Right lobe of liver (tissue), 6 donors: ENCODE results near the gene RALGPS1. TPM values are rescaled to one million over a fixed set of nuclear protein-coding genes. Genes with fewer than 3 reads are reported as not detected.

Experiments used
- ATAC-seq, 4 donors: fragments of 200-7000 bp; cut with Tn5 transposase; one replicate each; pipeline ENCODE4 v1.9.1; 2020; ENCODE audit warnings: mild to moderate bottlenecking in 4 of 4, moderate library complexity in 4 of 4
- DNase-seq, 3 donors: peaks; one replicate each; pipeline ENCODE4 v3.0.0-alpha.2; 2020
- H3K27ac ChIP-seq, 3 donors: fragments of 200-600 bp; one replicate each; pipeline ENCODE4 v1.8.0; 2022
- H3K27me3 ChIP-seq, 2 donors: fragments of 200-600 bp; one replicate each; pipeline ENCODE4 v1.8.0; 2022
- H3K36me3 ChIP-seq, 4 donors: fragments of 200-600 bp; sonication (generic) in 1 of 4; one replicate each; pipeline versions ENCODE4 v1.5.1 to v1.8.0; 2017 to 2022; ENCODE audit warnings: control low read depth in 1 of 4
- H3K4me1 ChIP-seq, 4 donors: fragments of 200-600 bp; sonication (generic) in 1 of 4; one replicate each; pipeline versions ENCODE4 v1.5.1 to v1.8.0; 2017 to 2022; ENCODE audit warnings: control low read depth in 1 of 4
- H3K4me3 ChIP-seq, 3 donors: fragments of 200-600 bp; one replicate each; pipeline ENCODE4 v1.8.0; 2022
- H3K9me3 ChIP-seq, 4 donors: fragments of 200-600 bp; sonication (generic) in 1 of 4; one replicate each; pipeline versions ENCODE4 v1.5.1 to v1.8.0; 2017 to 2022; ENCODE audit warnings: control low read depth in 1 of 4
- POLR2A ChIP-seq: fragments of 450-650 bp; IDR thresholded peaks from one replicate; pipeline ENCODE4 v1.6.1; 2017; ENCODE audit warnings: antibody characterized with exemption, mild to moderate bottlenecking
- WGBS: methylation state at CpG from one replicate; pipeline ENCODE4 v1.1.6; 2018; ENCODE audit warnings: low coverage, low lambda C conversion rate; ENCODE audit not compliant: insufficient coverage; ENCODE audit errors: missing lambda C conversion rate; 5-methylcytosine and 5-hydroxymethylcytosine counted together
- intact Hi-C, 2 donors: fragments of 100-400 bp; cut with DNase I; formaldehyde crosslinking; loops; one replicate each; pipeline versions ENCODE4 v1.11.2 to v1.14.1; 2022
- total RNA-seq, 6 experiments: library from RNA; depleted of rRNA in 2 of 6; stranded (reverse); fragments of >200 nt in 2 of 6; fragmentation: NEBNext Ultra II Directional in 3 of 6; extraction: Animal tissue kit (Norgen Biotek cat#: 25700) in 3 of 6; gene quantifications; one replicate each; pipeline versions ENCODE4 v1.1.0 to v1.2.4, GENCODE V29; 2016 to 2023
- TF ChIP-seq, protein P1 (sequence below), 4 donors: fragments of 200-600 bp in 3 of 4; fragments of 450-650 bp in 1 of 4; IDR thresholded peaks; one replicate each; pipeline versions ENCODE4 v1.5.1 to v1.8.0; 2016 to 2022; ENCODE audit warnings: antibody characterized with exemption in 4 of 4, mild to moderate bottlenecking in 2 of 4
- donor health status: DM: no; HTN: yes; CAD: no.
- donor health status: DM: no; HTN: no; CAD: no.
- donor health status: DM: no; HTN: no; CAD: no.
- donor health status: DM: no; HTN: yes; CAD: no.
- donor health status: DM: no; HTN: yes; CAD: no.

The RALGPS1 gene
- total RNA-seq, 6 experiments from 2014 or later: 1.2 to 3.8 (median 2.4) TPM

DNA sequence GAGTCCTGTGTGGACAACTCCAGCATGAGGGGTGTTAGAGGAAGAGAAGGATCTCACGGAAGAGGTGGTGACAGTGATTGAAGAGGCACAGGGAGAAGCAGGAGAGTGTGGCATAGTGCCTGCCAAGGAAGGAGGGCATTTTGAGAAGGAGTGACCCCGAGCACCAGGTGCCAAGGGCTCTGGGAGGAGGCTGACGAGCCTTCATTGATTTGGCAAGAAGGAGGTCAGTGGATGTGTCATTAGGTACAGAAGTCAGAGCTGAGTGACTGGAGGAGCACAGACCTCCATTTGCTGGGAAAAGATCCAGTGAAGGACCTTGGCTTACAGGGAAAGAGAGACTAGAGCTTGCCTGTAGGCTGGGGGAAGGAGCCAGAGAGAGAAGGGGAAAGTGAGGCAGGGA is 278.2 kb downstream of the RALGPS1 start:
- Histone ChIP-seq H3K27ac (no peak overlapping the region), H3K4me1 (no peaks in the 10 kb centered on the region), H3K4me3 (no peak overlapping the region), H3K9me3 (no peaks in the 10 kb centered on the region), H3K36me3 (no peaks in the 10 kb centered on the region), H3K27me3 (no peaks in the 10 kb centered on the region)
- intact Hi-C loops: no loop called here
- no peak for ATAC-seq
- WGBS: 71% methylated on average over 3 of the region's 3 CpGs
- DNase-seq: no peak
- TF ChIP-seq, protein P1, sequence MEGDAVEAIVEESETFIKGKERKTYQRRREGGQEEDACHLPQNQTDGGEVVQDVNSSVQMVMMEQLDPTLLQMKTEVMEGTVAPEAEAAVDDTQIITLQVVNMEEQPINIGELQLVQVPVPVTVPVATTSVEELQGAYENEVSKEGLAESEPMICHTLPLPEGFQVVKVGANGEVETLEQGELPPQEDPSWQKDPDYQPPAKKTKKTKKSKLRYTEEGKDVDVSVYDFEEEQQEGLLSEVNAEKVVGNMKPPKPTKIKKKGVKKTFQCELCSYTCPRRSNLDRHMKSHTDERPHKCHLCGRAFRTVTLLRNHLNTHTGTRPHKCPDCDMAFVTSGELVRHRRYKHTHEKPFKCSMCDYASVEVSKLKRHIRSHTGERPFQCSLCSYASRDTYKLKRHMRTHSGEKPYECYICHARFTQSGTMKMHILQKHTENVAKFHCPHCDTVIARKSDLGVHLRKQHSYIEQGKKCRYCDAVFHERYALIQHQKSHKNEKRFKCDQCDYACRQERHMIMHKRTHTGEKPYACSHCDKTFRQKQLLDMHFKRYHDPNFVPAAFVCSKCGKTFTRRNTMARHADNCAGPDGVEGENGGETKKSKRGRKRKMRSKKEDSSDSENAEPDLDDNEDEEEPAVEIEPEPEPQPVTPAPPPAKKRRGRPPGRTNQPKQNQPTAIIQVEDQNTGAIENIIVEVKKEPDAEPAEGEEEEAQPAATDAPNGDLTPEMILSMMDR (IDR thresholded peaks at IDR 0.05): no peak
- TF ChIP-seq POLR2A: no peak

DNA sequence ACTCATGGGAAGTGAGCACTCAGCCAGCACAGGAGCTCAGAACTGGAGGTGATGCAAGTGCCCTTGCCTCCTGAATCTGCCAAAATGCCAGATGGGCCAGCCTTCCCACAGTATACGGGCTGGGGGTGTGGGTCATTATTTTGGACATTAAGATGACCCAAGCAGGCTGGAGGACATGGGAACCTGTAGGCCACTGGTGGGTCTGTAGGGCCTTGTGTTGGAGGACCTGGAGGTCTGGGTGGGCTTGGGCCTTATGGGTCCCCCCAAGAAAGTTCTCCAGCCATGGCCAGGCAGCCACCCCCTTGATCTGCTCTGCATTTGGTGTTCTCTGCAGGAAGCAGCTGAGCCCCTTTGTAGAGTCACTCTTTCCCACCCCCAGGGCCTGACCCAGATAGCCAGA is 278.9 kb downstream of the RALGPS1 start:
- WGBS: no CpG with 5 or more reads among the region's 1 CpG
- intact Hi-C loops: no loop called here
- ATAC-seq (no peak), DNase-seq (no peak)
- Histone ChIP-seq H3K27me3 (no peaks in the 10 kb centered on the region), H3K36me3 (no peaks in the 10 kb centered on the region), H3K9me3 (no peaks in the 10 kb centered on the region), H3K4me3 (no peak overlapping the region), H3K4me1 (no peaks in the 10 kb centered on the region), H3K27ac (no peak overlapping the region)
- TF ChIP-seq, protein P1 (IDR thresholded peaks at IDR 0.05): no peak
- no peak for TF ChIP-seq POLR2A

DNA sequence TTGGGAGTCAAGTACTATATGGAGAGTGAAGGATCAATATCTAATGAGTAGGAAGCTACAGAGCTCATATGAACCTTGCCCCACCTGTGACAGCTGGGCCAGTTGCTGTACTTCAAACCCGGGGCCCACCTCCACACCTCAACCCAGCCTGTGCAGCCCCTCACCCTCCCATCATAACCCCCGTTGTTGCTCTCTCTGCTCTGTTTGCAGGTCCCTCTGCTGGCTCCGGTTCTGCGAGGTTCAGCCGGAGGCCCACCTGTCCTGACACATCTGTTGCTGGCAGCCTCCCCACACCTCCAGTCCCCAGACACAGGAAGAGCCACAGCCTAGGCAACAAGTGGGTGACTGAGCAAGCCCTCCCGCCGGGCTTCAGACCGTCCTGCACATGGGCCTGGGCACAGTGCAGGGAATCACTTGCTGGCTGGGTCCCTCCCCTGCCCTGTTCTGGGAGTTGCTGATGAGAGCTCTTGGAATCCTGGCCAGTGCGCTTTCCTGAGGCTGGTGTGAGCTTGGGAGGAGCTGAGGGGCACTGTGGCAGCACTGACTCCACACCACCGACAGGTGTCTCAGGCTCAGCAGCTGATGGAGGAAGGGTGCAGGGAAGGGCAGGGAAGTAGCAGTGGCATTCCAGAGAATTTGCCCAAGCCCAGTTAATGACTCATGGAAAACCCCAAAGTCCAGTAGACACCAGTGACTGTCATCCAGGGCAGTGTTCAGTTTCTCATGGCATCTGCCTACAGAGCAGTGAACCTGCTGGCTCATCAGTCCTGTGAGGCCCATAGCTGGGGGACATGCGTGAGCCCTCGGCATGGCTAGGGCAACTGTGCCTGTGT is 280.5 kb downstream of the RALGPS1 start:
- ATAC-seq: peak in 1 of 4 donors; percentile 74
- intact Hi-C loops: loop anchor here in 1 of 2 donors (5.0 kb wide), 1 partner anchor 253 kb away; no protein-coding TSS in a partner anchor
- Histone ChIP-seq H3K27me3 (no peaks in the 10 kb centered on the region), H3K27ac (no peak overlapping the region), H3K36me3 (no peaks in the 10 kb centered on the region), H3K4me3 (no peak overlapping the region), H3K4me1 (no peaks in the 10 kb centered on the region), H3K9me3 (no peaks in the 10 kb centered on the region)
- DNase-seq: no peak
- TF ChIP-seq, protein P1 (IDR thresholded peaks at IDR 0.05): no peak
- no peak for TF ChIP-seq POLR2A
- 69% methylated on average over 3 of the region's 12 CpGs for WGBS

DNA sequence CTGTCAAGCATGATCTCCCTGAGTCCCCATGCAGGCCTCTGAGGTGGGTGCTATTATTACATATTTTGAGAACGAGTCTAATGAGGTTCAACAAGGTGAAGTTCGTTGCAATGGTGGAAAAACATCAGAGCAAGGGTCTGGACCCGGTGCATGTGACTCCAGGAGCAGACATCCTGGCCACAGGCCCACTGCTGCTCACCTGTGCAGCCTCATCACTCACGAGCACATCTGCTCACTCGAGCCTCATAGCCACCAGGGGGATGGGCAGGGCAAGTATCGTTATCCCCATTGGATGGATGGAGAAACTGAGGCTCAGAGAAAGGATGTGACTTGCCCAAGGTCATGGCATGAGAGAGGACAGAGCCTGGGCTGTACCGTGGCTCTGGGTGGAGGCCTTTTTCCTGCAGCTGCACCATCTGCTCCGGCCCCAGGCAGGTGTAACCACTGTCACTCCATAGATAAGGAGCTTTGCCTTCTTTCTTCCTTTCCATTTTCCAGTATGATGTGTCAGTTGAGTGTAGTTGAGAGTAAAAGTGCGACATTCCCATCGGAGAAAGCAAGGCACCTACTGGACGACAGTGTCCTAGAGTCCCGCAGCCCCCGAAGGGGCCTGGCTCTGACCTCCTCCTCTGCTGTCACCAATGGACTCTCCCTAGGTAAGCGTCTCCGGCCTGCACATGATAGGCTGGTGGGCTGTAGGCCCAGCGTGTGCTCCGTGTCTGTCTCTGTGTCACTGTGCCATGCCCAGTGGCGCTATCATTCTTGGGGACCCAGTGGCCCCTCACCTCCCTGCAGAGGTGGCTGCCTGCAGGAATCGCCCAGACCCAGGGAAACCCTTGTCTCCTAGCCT is 281.6 kb downstream of the RALGPS1 start:
- ATAC-seq: no peak
- H3K9me3 ChIP-seq: no peaks in the 10 kb centered on the region
- no peak for DNase-seq
- H3K4me1 ChIP-seq: no peaks in the 10 kb centered on the region
- no peak overlapping the region for H3K4me3 ChIP-seq
- H3K27ac ChIP-seq: no peak overlapping the region
- WGBS: 86% methylated on average over 8 of the region's 19 CpGs
- H3K36me3 ChIP-seq: no peaks in the 10 kb centered on the region
- TF ChIP-seq POLR2A: no peak
- TF ChIP-seq, protein P1 (IDR thresholded peaks at IDR 0.05): no peak
- intact Hi-C loops: loop anchor here in 1 of 2 donors (5.0 kb wide), 1 partner anchor 254 kb away; no protein-coding TSS in a partner anchor
- H3K27me3 ChIP-seq: no peaks in the 10 kb centered on the region
